ENCODE data around the gene RPL32.
"Not testable (repeated sequence)": the region's sequence is repeated elsewhere in the genome, so short reads cannot be mapped to it uniquely, and the experiment has no call there.

Gene RPL32

GRCh38 chr3:12866836-12867235 is 25.5 kb upstream of the RPL32 start:
- no peak for TF ChIP-seq CTCF (IDR thresholded peaks at IDR 0.05; ENCODE audit: low read depth, low read length, missing control alignments)
- in situ Hi-C loops (cut with HindIII; ENCODE audit: low sequenced_read_pairs): no loop called here
- no peak for DNase-seq (ENCODE audit: low read depth)
- H3K4me3 ChIP-seq (ENCODE audit: low read depth, low read length): no peak overlapping the region

GRCh38 chr3:12865271-12865670 is 23.9 kb upstream of the RPL32 start:
- in situ Hi-C loops (cut with HindIII; ENCODE audit: low sequenced_read_pairs): no loop called here
- no peak overlapping the region for H3K4me3 ChIP-seq (ENCODE audit: low read depth, low read length)
- DNase-seq (ENCODE audit: low read depth): no peak
- TF ChIP-seq CTCF (IDR thresholded peaks at IDR 0.05; ENCODE audit: low read depth, low read length, missing control alignments): no peak

GRCh38 chr3:12862387-12862786 is 21.0 kb upstream of the RPL32 start:
- no peak overlapping the region for H3K4me3 ChIP-seq (ENCODE audit: low read depth, low read length)
- no peak for TF ChIP-seq CTCF (IDR thresholded peaks at IDR 0.05; ENCODE audit: low read depth, low read length, missing control alignments)
- in situ Hi-C loops (cut with HindIII; ENCODE audit: low sequenced_read_pairs): no loop called here
- no peak for DNase-seq (ENCODE audit: low read depth)

GRCh38 chr3:12861611-12862010 is 20.2 kb upstream of the RPL32 start:
- TF ChIP-seq CTCF (IDR thresholded peaks at IDR 0.05; ENCODE audit: low read depth, low read length, missing control alignments): no peak
- in situ Hi-C loops (cut with HindIII; ENCODE audit: low sequenced_read_pairs): no loop called here
- H3K4me3 ChIP-seq (ENCODE audit: low read depth, low read length): no peak overlapping the region
- DNase-seq (ENCODE audit: low read depth): no peak

- no peak for DNase-seq (ENCODE audit: low read depth)
- in situ Hi-C loops (cut with HindIII; ENCODE audit: low sequenced_read_pairs): no loop called here
- no peak for TF ChIP-seq CTCF (IDR thresholded peaks at IDR 0.05; ENCODE audit: low read depth, low read length, missing control alignments)
- no peak overlapping the region for H3K4me3 ChIP-seq (ENCODE audit: low read depth, low read length)
Observed at GRCh38 chr3:12859840-12860239, 18.5 kb upstream of the RPL32 start.

- in situ Hi-C loops (cut with HindIII; ENCODE audit: low sequenced_read_pairs): no loop called here
- TF ChIP-seq CTCF (IDR thresholded peaks at IDR 0.05; ENCODE audit: low read depth, low read length, missing control alignments): no peak
- no peak overlapping the region for H3K4me3 ChIP-seq (ENCODE audit: low read depth, low read length)
- DNase-seq (ENCODE audit: low read depth): no peak
Observed at GRCh38 chr3:12856626-12857025, 15.3 kb upstream of the RPL32 start.

GRCh38 chr3:12854565-12854964 is 13.2 kb upstream of the RPL32 start:
- TF ChIP-seq CTCF (IDR thresholded peaks at IDR 0.05; ENCODE audit: low read depth, low read length, missing control alignments): no peak
- in situ Hi-C loops (cut with HindIII; ENCODE audit: low sequenced_read_pairs): no loop called here
- H3K4me3 ChIP-seq (ENCODE audit: low read depth, low read length): no peak overlapping the region
- no peak for DNase-seq (ENCODE audit: low read depth)

- in situ Hi-C loops (cut with HindIII; ENCODE audit: low sequenced_read_pairs); DNase-seq (ENCODE audit: low read depth): not testable (repeated sequence)
Observed at GRCh38 chr3:12853847-12854246, 12.5 kb upstream of the RPL32 start.

More at GRCh38 chr3:12853847-12854246, 12.5 kb upstream of the RPL32 start:
- not testable (repeated sequence) for H3K4me3 ChIP-seq (ENCODE audit: low read depth, low read length)
